ENCODE results near the gene CTRB2.

GRCh38 chr16:75176926-75177325 lies 30.0 kb downstream of the CTRB2 start:
- TF ChIP-seq CTCF (IDR thresholded peaks at IDR 0.05), result no peak
- TF ChIP-seq POLR2AphosphoS5 (IDR thresholded peaks at IDR 0.05), result no peak
- no peak for TF ChIP-seq POLR2A (IDR thresholded peaks at IDR 0.05)

Data from breast epithelium (tissue), 3 donors.